Retinal pigment epithelial cell (primary cell): ENCODE measurements around the gene KCNQ1.

Experiments used
- DNase-seq: peaks from one replicate; pipeline ENCODE4 v3.0.0-alpha.2; 2010; ENCODE audit warnings: low read depth
- H3K4me3 ChIP-seq: 2 replicates; pipeline ENCODE4 v1.5.1; 2011; ENCODE audit warnings: mild to moderate bottlenecking, low read length, control low read depth, moderate library complexity
- TF ChIP-seq, protein P1 (sequence below): conservative IDR thresholded peaks from 2 replicates; pipeline ENCODE4 v1.5.1; 2011; ENCODE audit warnings: low read depth, low read length, control low read depth, inconsistent platforms

Gene KCNQ1

GRCh38 chr11:2781408-2782274 is 336.8 kb downstream of the KCNQ1 start:
- no peak for DNase-seq
- TF ChIP-seq, protein P1, sequence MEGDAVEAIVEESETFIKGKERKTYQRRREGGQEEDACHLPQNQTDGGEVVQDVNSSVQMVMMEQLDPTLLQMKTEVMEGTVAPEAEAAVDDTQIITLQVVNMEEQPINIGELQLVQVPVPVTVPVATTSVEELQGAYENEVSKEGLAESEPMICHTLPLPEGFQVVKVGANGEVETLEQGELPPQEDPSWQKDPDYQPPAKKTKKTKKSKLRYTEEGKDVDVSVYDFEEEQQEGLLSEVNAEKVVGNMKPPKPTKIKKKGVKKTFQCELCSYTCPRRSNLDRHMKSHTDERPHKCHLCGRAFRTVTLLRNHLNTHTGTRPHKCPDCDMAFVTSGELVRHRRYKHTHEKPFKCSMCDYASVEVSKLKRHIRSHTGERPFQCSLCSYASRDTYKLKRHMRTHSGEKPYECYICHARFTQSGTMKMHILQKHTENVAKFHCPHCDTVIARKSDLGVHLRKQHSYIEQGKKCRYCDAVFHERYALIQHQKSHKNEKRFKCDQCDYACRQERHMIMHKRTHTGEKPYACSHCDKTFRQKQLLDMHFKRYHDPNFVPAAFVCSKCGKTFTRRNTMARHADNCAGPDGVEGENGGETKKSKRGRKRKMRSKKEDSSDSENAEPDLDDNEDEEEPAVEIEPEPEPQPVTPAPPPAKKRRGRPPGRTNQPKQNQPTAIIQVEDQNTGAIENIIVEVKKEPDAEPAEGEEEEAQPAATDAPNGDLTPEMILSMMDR = no peak
- H3K4me3 ChIP-seq = no peak overlapping the region

GRCh38 chr11:2782769-2783168 is 338.0 kb downstream of the KCNQ1 start:
- no peak for DNase-seq
- H3K4me3 ChIP-seq = no peak overlapping the region
- TF ChIP-seq, protein P1 = no peak

GRCh38 chr11:2783536-2784082 is 338.8 kb downstream of the KCNQ1 start:
- DNase-seq = no peak
- TF ChIP-seq, protein P1 = no peak
- H3K4me3 ChIP-seq = no peak overlapping the region

DNA sequence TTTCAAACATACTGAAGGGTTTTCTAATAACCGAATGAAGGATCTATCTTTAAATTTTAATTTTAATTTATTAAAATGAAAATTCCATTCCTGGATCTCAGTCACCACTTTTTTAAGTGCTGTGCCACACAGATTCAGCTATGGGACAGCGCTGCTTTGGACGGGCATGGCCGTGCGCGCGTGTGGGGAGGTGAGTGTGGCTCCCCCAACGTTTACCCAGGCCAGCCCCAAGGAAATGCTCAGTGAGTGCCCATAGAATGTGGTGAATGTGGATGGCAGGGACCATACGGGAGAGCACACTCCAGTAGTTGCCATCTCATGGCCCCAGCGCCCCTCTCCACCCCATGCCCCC is 343.0 kb downstream of the KCNQ1 start:
- H3K4me3 ChIP-seq = no peak overlapping the region
- TF ChIP-seq, protein P1 = no peak
- no peak for DNase-seq

DNA sequence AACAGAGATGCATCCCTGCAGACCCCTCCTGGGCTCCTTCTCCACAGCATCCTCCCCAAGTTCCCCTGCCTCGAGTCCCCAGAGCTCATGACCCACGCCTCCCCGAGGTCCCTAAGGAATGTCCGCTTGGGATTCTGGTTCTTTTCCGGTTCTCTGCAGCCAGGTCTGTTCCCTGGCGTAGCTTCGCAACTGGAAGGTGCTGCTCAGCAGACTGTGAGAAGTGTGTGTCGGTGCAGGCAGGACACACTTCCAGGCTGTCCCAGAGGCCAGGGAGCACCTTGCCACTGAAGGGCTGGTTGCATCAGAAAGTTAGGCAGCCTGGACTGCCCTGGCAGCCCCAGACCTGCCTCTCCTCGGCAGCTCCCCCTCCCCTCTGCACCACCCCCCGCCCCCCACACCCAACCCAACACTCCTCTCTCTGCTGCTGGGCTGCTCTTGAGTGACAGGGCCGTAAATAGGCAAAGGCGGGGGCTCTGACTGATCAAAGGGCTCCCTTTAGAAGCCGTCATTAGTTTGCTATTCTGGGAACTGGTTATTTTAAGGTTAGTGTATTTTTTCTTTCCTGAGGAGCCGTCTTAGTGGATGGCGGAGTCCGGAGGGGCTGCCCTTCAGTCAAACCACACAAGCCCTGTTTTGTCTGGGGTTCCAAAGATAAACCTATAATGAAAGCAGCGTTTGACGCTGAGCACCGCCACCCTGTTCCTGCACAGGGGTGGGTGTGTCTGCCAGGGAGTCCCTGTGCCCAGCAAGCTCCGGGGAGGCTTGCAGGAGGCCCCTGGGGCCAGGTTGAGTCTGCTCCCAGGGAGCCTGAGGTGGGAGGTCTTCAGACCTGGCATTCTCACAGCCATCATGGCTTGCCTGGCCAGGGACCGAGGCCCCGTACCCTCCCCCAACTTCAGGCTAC is 343.6 kb downstream of the KCNQ1 start:
- H3K4me3 ChIP-seq = no peak overlapping the region
- TF ChIP-seq, protein P1 = no peak
- no peak for DNase-seq

DNA sequence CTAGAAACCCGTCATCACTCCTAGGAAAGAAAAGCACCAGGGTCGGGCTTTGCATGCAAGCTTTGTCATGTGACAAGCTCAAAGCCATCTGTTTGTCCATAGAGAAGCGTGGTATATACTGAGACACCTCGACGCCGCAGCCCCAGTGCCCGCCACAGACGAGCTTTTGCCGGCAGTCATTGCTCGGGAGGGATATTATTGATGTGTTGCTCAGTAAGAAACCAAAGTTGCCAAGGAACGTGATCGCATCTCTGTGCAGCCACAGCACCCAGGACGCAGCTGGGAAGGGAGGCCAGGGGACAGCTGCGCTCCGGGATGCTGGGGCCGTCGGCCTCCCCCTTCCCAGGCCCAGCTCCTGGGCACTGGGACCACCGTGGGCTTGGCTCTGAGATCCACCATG is 344.5 kb downstream of the KCNQ1 start:
- TF ChIP-seq, protein P1 = no peak
- DNase-seq = no peak

More for the DNA sequence above, 344.5 kb downstream of the KCNQ1 start:
- no peak overlapping the region for H3K4me3 ChIP-seq
